BJ (cell line): ENCODE results near the gene NUP50. TPM values are rescaled to one million over a fixed set of nuclear protein-coding genes. Genes with fewer than 3 reads are reported as not detected.

Source experiments
- CTCF ChIA-PET: fragments of 350-600 bp; formaldehyde crosslinking; extraction: SDS; loops from one replicate; lab custom pipeline; 2021; ENCODE audit warnings: antibody characterized with exemption, inconsistent platforms; lab: Yijun Ruan, JAX
- POLR2A ChIA-PET: fragments of 300-600 bp; sonication (Branson Sonifier 250); formaldehyde crosslinking; extraction: SDS; loops from one replicate; lab custom pipeline; 2021; ENCODE audit warnings: antibody characterized with exemption; lab: Charles Lee
- DNase-seq: peaks from one replicate; pipeline ENCODE4 v3.0.0-alpha.2; 2011; ENCODE audit warnings: low read depth
- H3K27me3 ChIP-seq: 2 replicates; pipeline ENCODE4 v1.6.0; 2011; ENCODE audit warnings: low read length; ENCODE audit not compliant: control insufficient read depth, insufficient read depth
- H3K36me3 ChIP-seq: 2 replicates; pipeline ENCODE4 v1.5.1; 2011; ENCODE audit warnings: low read length; ENCODE audit not compliant: control insufficient read depth, insufficient read depth
- H3K4me3 ChIP-seq: 2 replicates; pipeline ENCODE4 v1.5.1; 2011; ENCODE audit warnings: low read depth, mild to moderate bottlenecking, control low read depth, low read length
- polyA plus RNA-seq: library from polyadenylated mRNA; depleted of rRNA; stranded (reverse); fragments of >200 nt; gene quantifications from 2 replicates; pipeline ENCODE4 v1.2.3, GENCODE V29; 2011
- TF ChIP-seq, protein P1 (sequence below): IDR thresholded peaks from 2 replicates; pipeline ENCODE4 v1.5.1; 2011; ENCODE audit warnings: low read depth, mild to moderate bottlenecking, control low read depth, inconsistent platforms, low read length, moderate library complexity; ENCODE audit not compliant: insufficient read depth

NUP50 gene
- polyA plus RNA-seq, 1 experiment: 12.4 TPM

DNA sequence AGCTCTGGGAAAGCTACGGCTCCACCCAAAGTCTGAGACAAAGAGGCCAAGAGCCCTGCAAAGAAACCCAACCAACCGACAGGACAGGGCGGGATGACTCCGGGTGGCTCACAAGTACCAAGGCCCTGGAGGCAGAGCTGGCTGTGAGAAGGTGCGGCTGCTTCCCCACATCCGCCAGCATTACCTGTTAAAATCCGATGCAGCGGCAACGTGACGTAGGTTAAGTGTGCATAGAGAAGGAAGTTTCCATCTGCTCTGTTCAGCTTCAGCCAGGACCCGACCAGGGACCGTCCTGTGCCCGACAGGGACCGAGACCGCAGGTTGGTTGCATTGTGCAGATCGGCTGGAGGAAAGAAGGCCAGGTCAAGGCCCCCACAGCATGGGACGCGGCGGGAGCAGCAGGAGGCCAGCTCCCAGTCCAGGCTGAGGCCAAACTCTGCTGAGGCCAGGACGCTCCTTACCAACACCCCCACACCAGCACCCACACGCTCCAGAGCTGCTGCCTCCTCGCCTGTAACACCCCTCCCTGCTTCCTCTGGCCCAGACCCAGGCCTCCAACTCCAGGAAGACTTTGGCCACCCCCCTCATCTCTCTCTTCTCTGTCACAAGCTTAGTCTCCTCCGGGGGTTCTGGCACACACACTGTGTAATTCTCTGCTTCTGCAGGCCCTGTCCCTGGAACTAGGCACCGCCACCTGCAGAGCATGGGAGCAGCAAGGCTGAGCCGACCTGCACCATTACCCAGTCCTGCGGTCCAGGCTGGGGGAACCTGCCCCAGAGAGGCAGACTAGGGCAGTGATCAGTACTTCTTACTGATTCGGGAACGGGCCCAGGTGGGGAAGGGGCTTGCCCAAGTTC is 34.1 kb downstream of the NUP50 start:
- ChIA-PET CTCF (interaction anchor here (0.7 to 0.8 kb wide), 2 partner anchors 10 to 102 kb away, joined by 3 read pairs; no protein-coding TSS in a partner anchor), POLR2A (no interaction called here)
- peaks cover 40% of the 10 kb centered on the region for H3K36me3 ChIP-seq
- TF ChIP-seq, protein P1, sequence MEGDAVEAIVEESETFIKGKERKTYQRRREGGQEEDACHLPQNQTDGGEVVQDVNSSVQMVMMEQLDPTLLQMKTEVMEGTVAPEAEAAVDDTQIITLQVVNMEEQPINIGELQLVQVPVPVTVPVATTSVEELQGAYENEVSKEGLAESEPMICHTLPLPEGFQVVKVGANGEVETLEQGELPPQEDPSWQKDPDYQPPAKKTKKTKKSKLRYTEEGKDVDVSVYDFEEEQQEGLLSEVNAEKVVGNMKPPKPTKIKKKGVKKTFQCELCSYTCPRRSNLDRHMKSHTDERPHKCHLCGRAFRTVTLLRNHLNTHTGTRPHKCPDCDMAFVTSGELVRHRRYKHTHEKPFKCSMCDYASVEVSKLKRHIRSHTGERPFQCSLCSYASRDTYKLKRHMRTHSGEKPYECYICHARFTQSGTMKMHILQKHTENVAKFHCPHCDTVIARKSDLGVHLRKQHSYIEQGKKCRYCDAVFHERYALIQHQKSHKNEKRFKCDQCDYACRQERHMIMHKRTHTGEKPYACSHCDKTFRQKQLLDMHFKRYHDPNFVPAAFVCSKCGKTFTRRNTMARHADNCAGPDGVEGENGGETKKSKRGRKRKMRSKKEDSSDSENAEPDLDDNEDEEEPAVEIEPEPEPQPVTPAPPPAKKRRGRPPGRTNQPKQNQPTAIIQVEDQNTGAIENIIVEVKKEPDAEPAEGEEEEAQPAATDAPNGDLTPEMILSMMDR: no peak
- H3K27me3 ChIP-seq: no peaks in the 10 kb centered on the region
- no peak overlapping the region for H3K4me3 ChIP-seq
- DNase-seq: no peak

- Histone ChIP-seq H3K27me3 (no peaks in the 10 kb centered on the region), H3K4me3 (no peak overlapping the region), H3K36me3 (peaks cover 41% of the 10 kb centered on the region)
- ChIA-PET CTCF (no interaction called here), POLR2A (no interaction called here)
- DNase-seq: no peak
- TF ChIP-seq, protein P1: no peak
Observed at GRCh38 chr22:45198463-45198795, 34.7 kb downstream of the NUP50 start.

- CTCF ChIA-PET: no interaction called here
- POLR2A ChIA-PET: no interaction called here
- TF ChIP-seq, protein P1: no peak
Observed at GRCh38 chr22:45199723-45200122, 36.0 kb downstream of the NUP50 start.

DNA sequence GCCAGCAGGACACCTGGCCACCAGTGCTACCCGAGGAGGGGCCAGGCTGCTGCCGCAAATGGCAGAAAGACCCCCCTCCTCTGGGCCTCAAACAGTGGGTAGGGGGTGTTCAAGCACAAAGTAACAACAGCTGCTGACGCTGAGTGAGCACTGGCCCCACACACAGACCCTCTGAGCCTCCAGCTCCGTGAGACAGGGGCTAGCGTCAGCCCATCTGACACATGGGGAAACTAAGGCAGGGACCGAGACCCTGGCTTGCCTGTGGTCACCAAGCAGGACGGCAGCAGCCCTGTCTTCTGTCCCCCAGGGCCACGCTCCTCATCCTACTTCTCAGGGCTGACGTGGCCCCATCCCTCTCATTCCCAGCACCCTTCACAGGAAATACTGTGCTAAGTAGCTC is 36.5 kb downstream of the NUP50 start:
- ChIA-PET POLR2A (no interaction called here), CTCF (interaction anchor here (0.7 kb wide), 1 partner anchor 147 kb away, joined by 3 read pairs; no protein-coding TSS in a partner anchor)
- no peaks in the 10 kb centered on the region for H3K27me3 ChIP-seq
- peaks cover 53% of the 10 kb centered on the region for H3K36me3 ChIP-seq
- no peak for DNase-seq
- H3K4me3 ChIP-seq: no peak overlapping the region
- TF ChIP-seq, protein P1: no peak

More at GRCh38 chr22:45199723-45200122, 36.0 kb downstream of the NUP50 start:
- Histone ChIP-seq H3K27me3 (no peaks in the 10 kb centered on the region), H3K4me3 (no peak overlapping the region), H3K36me3 (peaks cover 49% of the 10 kb centered on the region)
- DNase-seq: no peak

GRCh38 chr22:45200860-45201511 is 37.3 kb downstream of the NUP50 start:
- Histone ChIP-seq H3K4me3 (no peak overlapping the region), H3K36me3 (peaks cover 53% of the 10 kb centered on the region), H3K27me3 (no peaks in the 10 kb centered on the region)
- ChIA-PET POLR2A (no interaction called here), CTCF (no interaction called here)
- DNase-seq: no peak
- TF ChIP-seq, protein P1: no peak
